PC-9 (cell line): Measurements from ENCODE around the gene JMJD8. TPM values are rescaled to one million over a fixed set of nuclear protein-coding genes. Genes with fewer than 3 reads are reported as not detected.

ENCODE experiments used
- BruUV-seq: library from RNA; stranded (reverse); fragments of 400-500 nt; replicated peaks from 2 replicates; lab custom pipeline; 2021; lab: Mats Ljungman, UMichigan
- CTCF ChIA-PET: fragments of 300-600 bp; sonication (Branson Sonifier 250); formaldehyde crosslinking; loops from one replicate; lab custom pipeline; 2022; ENCODE audit warnings: antibody characterized with exemption; lab: Charles Lee
- POLR2A ChIA-PET: fragments of 300-600 bp; sonication (Branson Sonifier 250); formaldehyde crosslinking; loops from one replicate; lab custom pipeline; 2022; ENCODE audit warnings: antibody characterized with exemption; ENCODE audit not compliant: unreplicated experiment; lab: Charles Lee
- DNase-seq, 2 experiments: peaks; one replicate each; pipeline versions ENCODE4 v3.0.0 to v3.0.0-alpha.2; 2015 to 2022; ENCODE audit warnings: mixed read lengths in 1 of 2
- H2AFZ ChIP-seq: fragments of 200-600 bp; sonication (generic); 2 replicates; pipeline ENCODE4 v1.8.1; 2017; ENCODE audit warnings: antibody characterized with exemption
- H3F3A ChIP-seq: fragments of 200-600 bp; sonication (generic); 2 replicates; pipeline ENCODE4 v1.8.1; 2017; ENCODE audit warnings: antibody characterized with exemption, mild to moderate bottlenecking, low read depth; ENCODE audit not compliant: insufficient read depth
- H3K27ac ChIP-seq: fragments of 200-600 bp; sonication (generic); 2 replicates; pipeline ENCODE4 v1.6.1; 2016; ENCODE audit warnings: mixed run types
- H3K27me3 ChIP-seq: fragments of 200-600 bp; sonication (generic); 2 replicates; pipeline ENCODE4 v1.6.1; 2016; ENCODE audit warnings: low read depth, mixed run types; ENCODE audit not compliant: insufficient read depth
- H3K36me3 ChIP-seq: fragments of 200-600 bp; sonication (generic); 2 replicates; pipeline ENCODE4 v1.6.1; 2016; ENCODE audit warnings: low read depth, mixed run types
- H3K4me1 ChIP-seq: fragments of 200-600 bp; sonication (generic); replicated peaks from 2 replicates; pipeline ENCODE4 v1.6.1; 2016; ENCODE audit warnings: mixed run types; ENCODE audit not compliant: insufficient read depth
- H3K4me2 ChIP-seq: fragments of 200-600 bp; sonication (generic); 2 replicates; pipeline ENCODE4 v1.6.1; 2017; ENCODE audit warnings: mixed run types
- H3K4me3 ChIP-seq: fragments of 200-600 bp; sonication (generic); 2 replicates; pipeline ENCODE4 v1.6.1; 2016; ENCODE audit warnings: mixed run types
- H3K79me2 ChIP-seq: fragments of 200-600 bp; sonication (generic); 2 replicates; pipeline ENCODE4 v1.6.1; 2017; ENCODE audit warnings: low read depth, mixed run types
- H3K9me2 ChIP-seq: fragments of 200-600 bp; sonication (generic); 2 replicates; pipeline ENCODE4 v1.8.1; 2017; ENCODE audit warnings: mild to moderate bottlenecking; ENCODE audit not compliant: insufficient read depth
- H3K9me3 ChIP-seq: fragments of 200-600 bp; sonication (generic); 2 replicates; pipeline ENCODE4 v1.8.1; 2016; ENCODE audit warnings: low read depth; ENCODE audit not compliant: insufficient read depth
- H4K20me1 ChIP-seq: fragments of 200-600 bp; sonication (generic); 2 replicates; pipeline ENCODE4 v1.8.1; 2017; ENCODE audit not compliant: insufficient read depth
- EZH2 ChIP-seq: fragments of 200-600 bp; sonication (generic); IDR thresholded peaks from 2 replicates; pipeline ENCODE4 v1.8.0; 2017; ENCODE audit warnings: antibody characterized with exemption, low read depth
- intact Hi-C: fragments of 100-400 bp; cut with micrococcal nuclease; formaldehyde crosslinking; loops from one replicate; pipeline ENCODE4 v1.10.0; 2022; ENCODE audit not compliant: unreplicated experiment
- total RNA-seq: library from RNA; stranded (reverse); gene quantifications from 2 replicates; pipeline ENCODE4 v1.2.3, GENCODE V29; 2021
- TF ChIP-seq, protein P1 (sequence below): fragments of 200-600 bp; sonication (generic); conservative IDR thresholded peaks from 2 replicates; pipeline ENCODE4 v1.6.1; 2017; ENCODE audit warnings: mixed run types, antibody characterized with exemption, mild to moderate bottlenecking, moderate library complexity

The JMJD8 gene
- total RNA-seq, 1 experiment from 2014 or later = 57.4 TPM

DNA sequence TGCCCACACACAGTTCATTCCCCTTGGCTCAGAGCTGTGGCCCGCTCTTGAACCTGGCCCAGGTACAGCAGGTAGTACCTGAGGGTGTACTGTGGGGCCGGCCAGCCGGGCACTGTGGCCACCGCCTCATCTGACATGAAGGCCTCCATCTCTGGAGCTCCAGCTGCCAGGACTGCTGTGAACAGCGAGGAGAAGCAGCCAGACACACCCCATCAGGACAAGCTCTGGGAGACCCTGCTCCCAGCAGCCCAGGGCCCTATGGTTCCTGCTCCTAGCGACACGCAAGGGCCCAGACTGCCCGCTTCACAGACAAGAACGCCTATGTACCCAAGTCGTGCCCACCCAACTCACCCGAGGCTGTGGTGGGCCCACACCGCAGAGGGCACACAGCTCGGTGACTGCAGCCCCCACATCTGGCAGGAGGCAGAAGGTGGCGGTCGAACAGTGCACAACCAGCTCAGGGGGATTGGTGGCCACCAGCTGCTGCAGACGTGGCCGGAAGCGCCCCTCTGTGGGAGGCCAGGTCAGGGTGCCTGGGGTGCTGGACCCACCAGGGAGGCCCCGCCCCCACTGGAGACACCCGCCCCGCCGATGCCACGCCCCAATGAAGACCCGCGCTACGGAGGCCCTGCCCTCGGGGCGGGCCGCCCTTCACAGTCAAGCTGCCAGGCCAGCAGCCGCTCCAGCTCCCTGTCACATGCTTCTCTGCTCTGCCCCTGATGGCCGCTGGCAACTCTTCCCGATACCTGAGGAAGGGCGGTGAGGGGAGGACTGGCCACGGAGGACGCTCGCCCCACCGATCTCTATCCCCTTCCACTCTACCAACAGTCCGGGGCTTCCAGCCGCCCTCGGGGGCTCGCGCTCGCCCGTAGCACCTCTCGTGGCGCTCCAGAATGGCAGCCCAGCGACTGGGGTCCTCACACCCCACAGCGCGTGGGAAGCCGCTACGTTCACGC, 5.0 kb downstream of the JMJD8 start:
- TF ChIP-seq EZH2 = no peak
- TF ChIP-seq, protein P1, sequence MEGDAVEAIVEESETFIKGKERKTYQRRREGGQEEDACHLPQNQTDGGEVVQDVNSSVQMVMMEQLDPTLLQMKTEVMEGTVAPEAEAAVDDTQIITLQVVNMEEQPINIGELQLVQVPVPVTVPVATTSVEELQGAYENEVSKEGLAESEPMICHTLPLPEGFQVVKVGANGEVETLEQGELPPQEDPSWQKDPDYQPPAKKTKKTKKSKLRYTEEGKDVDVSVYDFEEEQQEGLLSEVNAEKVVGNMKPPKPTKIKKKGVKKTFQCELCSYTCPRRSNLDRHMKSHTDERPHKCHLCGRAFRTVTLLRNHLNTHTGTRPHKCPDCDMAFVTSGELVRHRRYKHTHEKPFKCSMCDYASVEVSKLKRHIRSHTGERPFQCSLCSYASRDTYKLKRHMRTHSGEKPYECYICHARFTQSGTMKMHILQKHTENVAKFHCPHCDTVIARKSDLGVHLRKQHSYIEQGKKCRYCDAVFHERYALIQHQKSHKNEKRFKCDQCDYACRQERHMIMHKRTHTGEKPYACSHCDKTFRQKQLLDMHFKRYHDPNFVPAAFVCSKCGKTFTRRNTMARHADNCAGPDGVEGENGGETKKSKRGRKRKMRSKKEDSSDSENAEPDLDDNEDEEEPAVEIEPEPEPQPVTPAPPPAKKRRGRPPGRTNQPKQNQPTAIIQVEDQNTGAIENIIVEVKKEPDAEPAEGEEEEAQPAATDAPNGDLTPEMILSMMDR = no peak
- intact Hi-C loops = no loop called here
- ChIA-PET CTCF (interaction anchor here (0.5 kb wide), 1 partner anchor 27 kb away, joined by 7 read pairs; no protein-coding TSS in a partner anchor), POLR2A (interaction anchor here (0.5 to 0.9 kb wide), 3 partner anchors 30 to 1104 kb away, joined by 3 to 4 read pairs (median 4); partner anchors contain the start of genes NUBP2 and WDR90)
- no peak overlapping the region for H2AFZ ChIP-seq
- peaks cover 25% of the 10 kb centered on the region for H3K4me1 ChIP-seq
- H3K27ac ChIP-seq = 0 out of 2 replicates have a peak overlapping the region, but pooled peaks have one; percentile 37
- H3K9me3 ChIP-seq = no peaks in the 10 kb centered on the region
- H3K4me2 ChIP-seq = peak overlapping the region; percentile 75
- peaks cover 33% of the 10 kb centered on the region for H3K79me2 ChIP-seq
- H3K9me2 ChIP-seq = no peaks in the 10 kb centered on the region
- no peaks in the 10 kb centered on the region for H3K27me3 ChIP-seq
- H3F3A ChIP-seq = peaks cover 40% of the 10 kb centered on the region; the same call in 1 of the 2 replicates
- peak; percentile 54 to 72 for DNase-seq
- no TSS peak for BruUV-seq
- no peaks in the 10 kb centered on the region; the same call in 1 of the 2 replicates for H3K36me3 ChIP-seq
- H3K4me3 ChIP-seq = peak overlapping the region; percentile 54; the same call in 1 of the 2 replicates
- H4K20me1 ChIP-seq = peaks cover 30% of the 10 kb centered on the region

DNA sequence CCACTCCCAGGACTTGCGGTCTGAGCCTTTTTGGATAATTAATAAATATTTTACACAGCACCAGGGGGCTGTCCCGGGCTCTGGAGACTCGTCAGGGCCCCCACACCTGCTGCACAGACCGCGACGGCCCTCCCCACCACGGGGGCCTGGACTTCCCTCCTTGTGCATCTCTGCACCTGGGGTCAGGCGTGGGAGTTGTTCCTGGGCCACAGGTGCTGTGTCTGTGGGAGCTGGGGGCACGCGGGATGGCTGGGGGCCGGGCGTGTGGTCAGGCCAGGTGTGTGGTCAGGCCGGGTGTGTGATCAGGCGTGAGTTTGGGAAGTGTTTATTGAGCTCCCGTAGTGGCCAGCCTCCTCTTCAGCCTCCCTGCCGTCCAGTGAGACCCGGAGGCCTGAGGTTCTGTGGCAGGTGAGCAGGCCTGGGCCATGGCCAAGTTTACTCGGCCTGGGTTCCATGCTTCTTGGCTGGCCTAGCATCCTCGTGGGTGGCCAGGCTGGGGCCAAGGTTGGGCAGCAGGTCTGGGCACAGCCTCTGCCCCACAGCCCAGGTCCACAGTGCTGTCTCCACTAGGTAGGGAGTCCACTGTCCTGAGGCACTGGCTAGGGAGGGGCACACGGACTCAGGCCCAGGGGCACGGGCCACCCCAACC, 5.8 kb downstream of the JMJD8 start:
- Histone ChIP-seq H3K4me3 (no peak overlapping the region), H3K9me2 (no peaks in the 10 kb centered on the region), H3K36me3 (no peaks in the 10 kb centered on the region; the same call in 1 of the 2 replicates), H3K79me2 (peaks cover 28% of the 10 kb centered on the region), H3K4me1 (peaks cover 25% of the 10 kb centered on the region), H3K9me3 (no peaks in the 10 kb centered on the region), H2AFZ (no peak overlapping the region), H3K4me2 (no peak overlapping the region), H3F3A (peaks cover 35% of the 10 kb centered on the region; the same call in 1 of the 2 replicates), H4K20me1 (peaks cover 27% of the 10 kb centered on the region), H3K27me3 (no peaks in the 10 kb centered on the region), H3K27ac (no peak overlapping the region)
- TF ChIP-seq EZH2 = no peak
- TF ChIP-seq, protein P1 = no peak
- intact Hi-C loops = no loop called here
- no TSS peak for BruUV-seq
- POLR2A ChIA-PET = interaction anchor here (0.7 kb wide), 1 partner anchor 18 kb away, joined by 4 read pairs; no protein-coding TSS in a partner anchor
- CTCF ChIA-PET = no interaction called here
- DNase-seq = no peak
